Esophagus muscularis mucosa (tissue), 4 donors: ENCODE data around the gene ARHGAP6.

Experiments used
- CTCF ChIP-seq, 3 experiments: fragments of 200-600 bp in 2 of 3; fragments of 450-650 bp in 1 of 3; sonication (generic) in 2 of 3; IDR thresholded peaks; one replicate each; pipeline ENCODE4 v1.5.1; 2017 to 2019; ENCODE audit warnings: antibody characterized with exemption in 3 of 3, mild to moderate bottlenecking in 2 of 3, moderate library complexity in 1 of 3
- EP300 ChIP-seq: sonication (generic); formaldehyde crosslinking; IDR thresholded peaks from one replicate; pipeline ENCODE4 v1.6.1; 2017; ENCODE audit warnings: antibody characterized with exemption
- POLR2A ChIP-seq: fragments of 450-650 bp; IDR thresholded peaks from one replicate; pipeline ENCODE4 v1.6.1; 2017; ENCODE audit warnings: antibody characterized with exemption, moderate library complexity, mild to moderate bottlenecking, low read depth

GRCh38 chrX:11331788-11332187 lies 333.9 kb downstream of the ARHGAP6 start:
- no peak for TF ChIP-seq CTCF (IDR thresholded peaks at IDR 0.05)
- TF ChIP-seq POLR2A, result no peak
- no peak for TF ChIP-seq EP300
